ENCODE data around the gene MRPL30.
"Not testable (repeated sequence)": the region's sequence is repeated elsewhere in the genome, so short reads cannot be mapped to it uniquely, and the experiment has no call there.

The MRPL30 gene

DNA sequence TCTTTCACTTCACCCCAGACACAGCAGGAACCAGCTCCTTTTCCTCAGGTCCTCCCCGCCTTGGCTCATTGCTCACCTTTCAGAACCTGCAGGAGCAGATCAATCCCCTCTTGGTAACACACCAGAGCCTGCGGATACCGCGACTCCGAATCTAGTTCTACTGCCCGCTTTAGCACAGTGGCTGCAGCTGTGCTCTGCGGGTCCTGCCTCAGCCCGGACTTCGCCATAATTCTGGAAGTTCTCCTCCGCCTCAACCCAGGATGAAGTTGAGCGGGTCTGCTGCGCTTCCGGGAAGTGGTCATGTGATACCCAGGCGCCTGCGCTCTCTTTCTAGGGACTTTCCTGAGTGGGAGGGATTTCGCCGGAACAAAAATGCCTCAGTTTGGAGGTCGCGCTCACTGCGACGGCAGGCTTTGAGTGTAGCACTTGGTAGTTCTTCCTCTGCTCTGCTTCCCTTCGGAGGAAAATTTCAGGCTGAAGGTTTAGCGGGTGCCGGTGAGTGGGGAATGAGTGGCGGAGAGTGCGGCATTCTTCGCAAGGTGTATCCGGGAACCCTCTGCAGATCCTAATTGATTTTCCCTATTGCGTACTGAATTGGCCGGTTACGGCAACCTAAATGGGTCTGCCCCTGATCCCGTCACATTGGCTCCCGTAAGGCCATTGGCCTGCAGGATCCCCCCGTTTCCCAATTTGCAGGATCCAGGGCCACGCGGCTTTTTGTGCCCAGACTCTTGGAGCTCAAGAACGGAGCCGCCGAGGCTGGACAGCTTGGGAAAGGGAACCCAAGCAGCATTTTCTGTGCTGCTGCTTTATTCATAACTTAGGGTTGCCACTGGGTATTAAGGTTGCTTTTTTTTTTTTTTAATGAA lies at the start of gene MRPL30, which contains the start of gene MITD1:
Gene MRPL30, plus strand, starts transcription at position 430 of the 869 bp plus-strand sequence. CDS start 5,020 bp downstream, outside the sequence.
Gene MITD1, minus strand, starts transcription at position 304 of the 869 bp plus-strand sequence. Its CDS starts 77 bp downstream, at position 227.
- in situ Hi-C loops (cut with MboI; ENCODE audit: low sequenced_read_pairs) = no loop called here

DNA sequence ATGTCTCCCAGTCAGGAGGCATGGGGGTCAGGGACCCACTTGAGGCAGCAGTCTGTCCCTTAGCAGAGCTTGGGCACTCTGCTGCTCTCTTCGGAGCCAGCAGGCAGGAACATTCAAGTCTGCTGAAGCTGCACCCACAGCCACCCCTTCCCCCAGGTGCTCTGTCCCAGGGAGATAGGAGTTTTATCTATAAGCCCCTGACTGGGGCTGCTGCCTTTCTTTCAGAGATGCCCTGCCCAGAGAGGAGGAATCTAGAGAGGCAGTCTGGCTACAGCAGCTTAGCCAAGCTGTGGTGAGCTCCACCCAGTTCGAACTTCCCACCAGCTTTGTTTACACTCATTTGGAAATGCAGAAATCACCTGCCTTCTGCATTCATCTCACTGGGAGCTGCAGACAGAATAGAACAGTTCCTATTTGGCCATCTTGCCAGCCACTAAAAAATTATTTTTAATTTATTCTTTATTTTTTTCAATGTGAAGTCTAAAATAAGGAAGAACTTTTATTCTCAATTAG lies 45.9 kb upstream of the MRPL30 start:
- in situ Hi-C loops (cut with MboI; ENCODE audit: low sequenced_read_pairs) = not testable (repeated sequence)

DNA sequence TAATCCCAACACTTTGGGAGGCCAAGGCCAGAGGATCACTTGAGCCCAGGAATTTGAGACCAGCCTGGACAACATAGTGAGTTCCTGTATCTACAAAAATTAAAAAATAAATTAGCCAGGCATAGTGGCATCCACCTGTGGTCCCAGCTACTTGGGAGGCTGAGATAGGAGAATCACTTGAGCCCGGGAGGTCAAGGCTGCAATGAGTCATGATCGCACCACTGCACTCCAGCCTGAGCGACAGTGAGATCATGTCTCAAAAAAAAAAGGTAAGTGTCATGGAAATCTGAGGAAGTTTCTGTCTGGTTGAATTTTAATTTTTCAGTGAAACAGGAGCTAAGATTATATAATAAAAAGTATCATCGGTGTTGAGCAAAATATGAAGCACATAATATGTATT lies 42.0 kb upstream of the MRPL30 start:
- in situ Hi-C loops (cut with MboI; ENCODE audit: low sequenced_read_pairs) = no loop called here

DNA sequence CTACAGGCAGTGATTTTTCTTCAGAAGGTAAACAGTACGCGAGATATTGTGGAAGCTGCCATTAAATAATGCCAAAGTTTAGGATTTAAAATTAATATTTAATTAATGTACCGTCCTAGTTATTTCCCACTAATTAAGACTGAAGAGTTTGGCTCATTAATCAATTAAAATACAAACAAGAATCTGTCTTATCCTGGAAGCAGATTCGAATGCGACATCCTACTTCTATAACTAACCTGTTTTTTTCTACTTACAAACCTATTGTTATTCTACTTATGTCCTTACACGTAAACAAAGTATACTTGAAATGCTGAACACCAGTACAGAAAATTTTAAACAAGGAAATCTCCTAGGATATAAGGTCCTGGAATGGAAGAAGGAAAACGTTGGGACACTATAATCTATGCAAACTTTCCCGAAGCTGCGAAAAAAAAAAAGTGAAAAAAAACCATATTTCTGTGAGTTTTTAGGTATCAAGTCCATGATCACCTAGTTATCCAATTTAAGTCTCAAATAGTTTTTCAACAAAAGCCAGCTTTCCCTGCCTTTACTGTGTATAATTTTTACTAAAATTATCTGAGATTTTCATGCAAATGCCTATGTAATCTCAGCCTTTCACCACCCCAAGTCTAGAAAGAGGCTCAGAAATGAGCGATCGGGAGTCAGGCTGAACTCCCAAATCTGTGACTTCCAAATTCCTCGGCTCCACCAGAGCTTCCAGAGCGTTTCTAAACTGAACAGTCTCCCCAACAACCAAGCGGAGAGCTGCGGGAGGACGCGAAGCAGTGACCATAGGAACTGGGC lies 40.7 kb upstream of the MRPL30 start:
- in situ Hi-C loops (cut with MboI; ENCODE audit: low sequenced_read_pairs) = no loop called here

DNA sequence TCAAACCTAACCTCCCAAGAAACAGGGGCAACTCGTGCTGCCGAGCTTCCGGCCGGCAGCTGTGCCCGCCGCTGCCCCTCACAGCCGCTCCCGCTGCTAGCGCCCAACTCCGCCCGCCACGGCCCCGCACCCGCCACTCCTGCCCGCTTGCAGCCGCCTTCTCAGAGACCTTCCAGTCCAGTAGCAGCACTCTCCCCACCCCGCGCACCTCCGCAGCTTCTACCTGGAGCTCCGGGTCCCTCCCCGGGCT lies 40.2 kb upstream of the MRPL30 start:
- in situ Hi-C loops (cut with MboI; ENCODE audit: low sequenced_read_pairs) = no loop called here

DNA sequence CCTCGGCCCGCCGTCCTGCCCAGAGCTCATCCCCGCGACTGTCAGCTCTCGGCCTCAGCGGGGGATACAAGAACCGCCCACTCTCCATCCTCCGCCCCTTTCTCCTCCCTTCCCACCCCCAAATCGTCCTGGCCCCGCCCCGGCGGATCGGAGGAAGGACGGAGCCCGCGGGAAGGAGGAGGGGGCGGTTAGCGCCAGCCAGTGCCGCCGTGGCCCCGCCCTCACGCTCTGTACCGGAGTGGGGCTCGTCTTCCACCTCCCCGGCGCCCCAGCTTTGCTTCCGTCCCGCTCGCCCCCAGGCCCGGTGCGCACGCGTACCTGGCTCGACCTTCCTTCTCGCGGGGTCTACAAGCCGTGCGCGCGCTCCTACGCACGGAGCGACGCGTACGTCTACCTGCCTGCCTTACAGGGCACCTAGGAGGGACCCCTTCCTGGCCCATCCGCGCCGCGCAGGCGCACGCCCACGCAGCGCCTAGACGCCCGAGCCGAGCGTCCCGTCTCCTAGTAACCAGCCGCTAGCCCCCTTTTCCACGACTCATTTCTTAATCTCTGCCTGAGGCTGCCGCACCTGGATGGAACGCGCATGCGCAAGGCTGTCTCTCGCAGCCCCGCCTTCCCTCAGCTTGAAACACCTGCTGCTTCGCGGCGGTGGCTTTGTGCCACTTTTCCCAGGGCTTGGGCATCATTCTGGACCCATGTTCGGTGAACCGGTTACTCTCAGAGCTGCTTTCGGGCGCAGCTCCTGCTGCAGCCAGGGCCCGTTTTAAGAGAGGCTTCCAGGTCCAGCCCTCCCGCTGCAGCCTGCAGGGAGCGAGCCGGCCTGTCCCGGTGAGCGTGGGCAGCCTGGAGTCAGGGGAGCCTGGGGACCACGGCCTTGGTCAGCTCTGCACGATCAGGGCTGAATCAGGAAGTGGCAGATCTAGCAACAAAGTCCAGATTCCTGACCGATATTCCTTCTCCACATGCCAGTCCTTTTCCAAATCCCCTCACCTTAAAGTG lies 39.6 kb upstream of the MRPL30 start, which contains the start of gene C2orf15:
Gene C2orf15, plus strand, starts transcription at position 598 of the 999 bp plus-strand sequence. CDS start 8,852 bp downstream, outside the sequence.
- in situ Hi-C loops (cut with MboI; ENCODE audit: low sequenced_read_pairs) = no loop called here

DNA sequence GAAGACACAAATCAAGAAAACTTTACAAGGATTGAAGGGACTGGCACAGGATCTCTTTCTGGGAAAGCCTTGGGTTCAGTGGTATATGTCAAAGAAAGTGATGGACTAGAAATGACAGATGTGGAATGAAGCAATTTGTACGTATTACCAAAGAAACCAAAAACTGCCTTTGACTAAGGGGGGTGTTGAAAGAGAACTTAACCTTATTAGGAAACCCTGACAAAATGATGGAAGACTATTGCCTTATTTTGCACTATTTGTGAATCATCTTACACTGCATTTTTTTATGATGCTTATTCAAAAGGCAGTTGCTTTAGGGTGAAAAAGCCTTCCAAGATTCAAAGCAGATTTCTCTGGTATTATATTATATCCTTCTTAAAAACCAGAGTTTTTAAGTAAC lies 30.3 kb upstream of the MRPL30 start:
- in situ Hi-C loops (cut with MboI; ENCODE audit: low sequenced_read_pairs) = no loop called here

DNA sequence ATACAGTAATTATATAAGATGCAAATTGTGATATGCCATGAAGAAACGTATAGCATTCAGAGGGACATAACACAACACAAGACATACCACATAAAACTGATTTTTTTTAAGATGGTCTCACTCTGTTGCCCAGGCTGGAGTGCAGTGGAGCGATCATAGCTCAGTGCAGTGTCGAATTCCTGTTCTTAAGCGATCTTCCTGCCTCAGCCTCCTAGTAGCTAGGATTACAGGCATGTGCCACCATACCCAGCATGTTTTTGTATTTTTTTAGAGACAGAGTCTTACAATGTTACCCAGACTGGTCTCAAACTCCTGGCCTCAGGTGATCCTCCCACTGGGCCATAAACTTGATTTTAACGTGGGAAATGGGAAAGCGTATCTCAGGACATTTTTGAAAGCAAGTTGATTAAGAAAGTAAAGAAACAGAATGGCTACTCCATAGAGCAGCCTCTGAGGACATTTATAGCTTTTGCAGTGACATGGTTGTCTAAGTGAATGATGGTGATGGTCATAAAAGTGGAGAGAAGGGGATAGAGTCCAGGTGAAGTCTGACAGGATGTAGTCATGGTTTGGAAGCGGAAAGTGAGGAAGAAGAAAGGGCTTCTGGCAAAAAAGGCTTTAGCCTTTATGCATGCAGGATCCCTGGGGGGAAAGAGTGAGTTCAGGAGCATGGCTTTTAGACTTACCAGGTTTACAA lies 28.6 kb upstream of the MRPL30 start:
- in situ Hi-C loops (cut with MboI; ENCODE audit: low sequenced_read_pairs) = no loop called here

DNA sequence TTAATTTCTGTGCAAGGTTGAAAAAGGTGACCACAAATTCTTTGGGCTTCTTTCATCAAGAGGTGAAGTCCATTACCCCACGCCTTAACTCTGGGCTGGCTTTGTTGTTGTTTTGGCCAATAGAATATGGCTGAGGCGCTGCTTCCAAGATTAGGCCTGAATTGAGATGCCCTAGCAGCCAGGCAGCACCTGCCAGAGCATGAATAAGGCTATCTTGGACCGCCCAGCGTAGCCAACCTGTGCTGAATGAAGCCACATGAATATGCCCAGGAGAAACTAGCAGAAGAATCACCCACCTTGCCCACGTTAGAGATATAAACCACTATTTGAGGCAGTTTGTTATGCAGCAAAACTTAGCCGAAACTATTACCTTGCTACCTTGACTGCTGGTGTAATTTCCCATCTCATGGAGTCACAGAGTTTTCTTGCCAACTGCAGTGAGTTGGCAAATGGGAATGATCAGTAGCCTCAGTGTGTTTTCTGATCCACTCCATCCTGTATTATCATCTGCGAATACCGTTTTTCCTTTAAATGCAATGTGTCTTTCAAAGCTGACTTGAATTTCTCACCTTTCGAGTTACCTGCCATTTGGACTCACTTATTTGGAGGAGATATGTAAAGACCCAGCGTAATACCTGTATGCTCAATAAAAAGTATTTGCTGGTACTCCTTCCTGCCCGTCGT lies 26.9 kb upstream of the MRPL30 start:
- in situ Hi-C loops (cut with MboI; ENCODE audit: low sequenced_read_pairs) = no loop called here

DNA sequence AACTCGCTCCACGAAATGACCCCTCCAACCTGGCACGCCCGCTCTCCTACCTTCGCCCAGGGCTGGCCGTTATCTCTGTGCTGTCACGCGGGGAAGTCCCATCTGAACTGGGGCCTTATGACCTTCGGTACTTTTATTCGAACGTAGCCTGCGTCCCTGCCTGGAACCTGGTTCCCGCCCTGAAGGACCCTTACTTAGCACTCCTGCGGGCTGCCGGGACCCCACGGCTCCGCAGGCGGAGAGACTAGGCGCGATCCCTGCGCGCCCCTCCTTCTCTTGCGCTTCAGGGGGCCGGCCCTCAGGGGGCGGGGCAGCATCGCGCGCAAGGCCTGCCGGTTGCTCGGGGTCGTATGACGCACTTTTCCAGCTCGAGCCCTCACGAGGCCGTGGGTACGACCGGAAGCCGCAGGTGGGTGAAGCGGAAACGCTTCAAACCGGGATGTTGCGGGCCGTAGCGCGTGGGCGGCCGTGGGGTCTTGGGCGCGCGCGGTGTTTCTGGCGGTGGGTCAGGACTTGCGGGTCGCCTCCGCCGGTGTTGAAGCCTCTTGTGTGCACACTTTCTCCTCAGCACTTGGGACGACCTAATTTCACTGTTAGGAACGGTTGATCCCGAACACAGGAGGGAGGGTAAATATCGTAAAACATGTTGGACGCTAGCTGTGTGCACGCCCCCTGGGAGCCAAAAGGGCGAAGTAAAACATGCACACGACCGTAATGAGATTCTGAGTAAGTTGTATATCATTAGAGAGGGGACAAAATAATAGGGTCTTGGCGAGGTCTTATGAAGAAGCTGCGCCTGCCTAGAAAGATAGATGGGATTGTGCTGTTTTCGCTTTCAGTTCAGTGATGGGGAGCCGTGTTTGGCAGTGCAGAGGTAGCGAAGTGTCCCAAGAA lies 26.1 kb upstream of the MRPL30 start, which contains the start of the genes LIPT1 and TSGA10:
Gene LIPT1, plus strand, starts transcription at position 325 of the 894 bp plus-strand sequence. CDS start 6,991 bp downstream, outside the sequence.
Gene TSGA10, minus strand, starts transcription at position 300 of the 894 bp plus-strand sequence. CDS start 45,503 bp downstream, outside the sequence.
- in situ Hi-C loops (cut with MboI; ENCODE audit: low sequenced_read_pairs) = no loop called here

DNA sequence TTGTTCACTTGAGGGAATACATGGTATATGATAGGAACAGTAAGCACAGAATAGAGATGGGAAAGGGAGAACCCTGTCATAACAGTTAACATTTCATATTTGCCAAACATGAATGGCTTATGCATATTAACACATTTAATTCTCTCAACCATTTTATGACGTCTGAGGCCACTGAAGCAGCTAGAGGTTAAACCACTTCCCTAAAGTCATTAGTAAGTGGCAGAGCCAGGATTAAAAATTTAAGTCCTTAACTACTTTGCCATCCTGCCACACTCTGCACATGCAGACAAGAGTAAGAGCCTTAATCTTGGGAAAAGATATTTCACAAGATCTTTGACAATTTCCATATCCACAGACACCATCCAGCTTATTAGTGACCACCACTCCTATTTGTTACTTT lies 24.1 kb upstream of the MRPL30 start:
- in situ Hi-C loops (cut with MboI; ENCODE audit: low sequenced_read_pairs) = no loop called here

DNA sequence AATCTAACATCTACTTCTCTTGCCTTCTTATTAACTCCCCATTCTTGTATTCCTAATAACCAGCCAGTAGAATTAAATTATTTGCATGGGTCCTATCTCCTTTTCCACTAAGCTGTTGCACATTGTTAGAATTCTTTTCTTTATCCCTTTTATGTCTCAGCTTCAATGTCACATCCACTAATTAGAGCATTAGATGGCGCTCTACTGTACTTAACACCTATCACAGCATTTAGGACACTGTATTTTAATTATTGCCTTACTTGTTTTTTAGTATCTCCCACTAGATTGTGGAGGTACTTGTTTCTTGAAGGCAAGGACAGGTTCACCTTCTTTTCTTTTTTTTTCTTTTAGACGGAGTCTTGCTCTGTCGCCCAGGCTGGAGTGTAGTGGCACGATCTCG lies 22.4 kb upstream of the MRPL30 start:
- in situ Hi-C loops (cut with MboI; ENCODE audit: low sequenced_read_pairs) = no loop called here

DNA sequence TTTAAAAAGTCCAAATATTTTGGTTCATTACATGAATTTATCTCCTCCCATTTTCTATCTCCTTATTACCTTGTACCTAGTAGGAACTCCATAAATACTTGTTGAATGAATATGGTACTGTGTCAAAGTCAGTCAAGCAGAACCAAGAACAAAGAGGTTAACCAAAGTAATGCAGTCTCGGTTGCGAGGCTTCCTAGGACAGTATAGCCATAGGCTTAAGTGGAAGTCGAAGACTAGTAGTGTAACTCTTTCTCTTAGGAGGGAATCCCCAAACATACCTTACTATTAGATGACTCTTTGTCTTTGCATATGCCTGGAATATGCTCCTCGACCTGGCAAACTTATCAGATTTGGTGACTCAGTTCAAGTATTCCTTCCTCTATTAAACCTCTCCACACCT lies 21.4 kb upstream of the MRPL30 start:
- in situ Hi-C loops (cut with MboI; ENCODE audit: low sequenced_read_pairs) = no loop called here

DNA sequence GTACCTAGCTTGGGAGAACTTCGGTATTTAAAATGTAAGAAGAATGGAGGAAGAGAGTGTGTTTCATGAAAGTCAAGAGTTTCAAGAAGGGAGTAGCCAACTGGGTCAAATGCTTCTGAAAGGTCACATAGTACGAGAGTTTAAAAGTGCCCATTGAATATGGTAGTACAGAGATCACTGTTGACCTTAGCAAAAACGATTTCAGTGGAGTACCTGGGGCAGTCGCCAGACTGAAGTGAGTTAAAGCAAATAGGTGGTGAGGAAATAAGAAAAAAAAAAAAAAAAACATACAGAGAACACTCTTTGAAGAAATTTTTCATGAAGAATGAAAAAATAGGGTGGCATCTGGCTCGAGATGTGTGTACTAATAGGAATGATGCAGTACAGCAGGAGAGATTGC lies 14.8 kb upstream of the MRPL30 start:
- in situ Hi-C loops (cut with MboI; ENCODE audit: low sequenced_read_pairs) = no loop called here

DNA sequence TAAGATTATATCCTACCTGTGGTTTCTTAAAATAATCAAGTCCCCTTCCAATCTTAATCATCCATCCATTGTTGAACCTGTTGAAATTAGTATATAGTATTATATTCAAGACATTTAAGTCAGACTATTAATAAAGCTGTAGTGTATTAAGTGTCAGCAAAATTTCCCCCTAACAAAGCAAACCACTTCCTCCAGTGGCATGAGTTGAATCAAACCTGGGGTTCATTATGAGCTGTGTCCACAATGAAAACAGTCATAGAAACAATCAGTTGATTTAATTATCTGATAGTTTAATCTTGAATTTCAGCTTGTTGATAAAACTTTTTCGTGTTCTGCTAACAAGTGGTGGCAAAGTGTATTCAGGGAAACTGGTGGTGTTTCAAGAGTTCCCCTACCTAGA lies 11.4 kb upstream of the MRPL30 start:
- in situ Hi-C loops (cut with MboI; ENCODE audit: low sequenced_read_pairs) = no loop called here

DNA sequence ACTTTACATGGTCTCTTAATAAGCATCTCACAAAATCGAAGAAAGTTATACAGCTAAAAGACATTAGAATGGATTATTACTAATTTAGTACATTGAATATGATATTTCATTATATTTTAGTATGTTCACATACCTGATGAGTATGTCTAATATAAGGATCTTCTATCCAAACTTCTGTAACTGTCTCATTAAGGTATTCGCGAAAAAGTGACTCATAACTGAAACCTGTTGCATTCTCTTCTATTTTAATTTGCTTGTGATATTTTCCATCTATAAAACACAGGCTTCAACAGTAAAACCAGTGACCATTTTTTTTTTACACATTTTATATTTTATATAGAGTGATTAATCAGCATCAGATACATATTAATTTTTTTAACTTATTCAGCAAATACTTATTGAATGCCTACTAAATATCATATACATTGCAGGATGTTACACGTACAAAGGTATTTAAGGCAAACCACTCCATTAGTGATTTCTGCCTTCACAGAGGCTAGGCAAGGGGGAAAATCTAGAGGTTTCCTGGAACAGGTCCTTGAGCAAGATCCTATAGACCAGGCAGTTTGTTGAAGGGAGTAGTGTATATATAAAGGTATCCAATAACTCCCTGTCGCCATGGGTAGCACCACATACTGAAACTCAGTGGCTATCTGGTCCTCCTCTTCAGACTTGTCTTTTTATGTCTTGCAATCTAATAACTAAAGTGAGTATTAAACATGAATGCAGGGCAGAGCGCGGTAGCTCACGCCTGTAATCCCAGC lies 9.4 kb upstream of the MRPL30 start:
- in situ Hi-C loops (cut with MboI; ENCODE audit: low sequenced_read_pairs) = no loop called here

DNA sequence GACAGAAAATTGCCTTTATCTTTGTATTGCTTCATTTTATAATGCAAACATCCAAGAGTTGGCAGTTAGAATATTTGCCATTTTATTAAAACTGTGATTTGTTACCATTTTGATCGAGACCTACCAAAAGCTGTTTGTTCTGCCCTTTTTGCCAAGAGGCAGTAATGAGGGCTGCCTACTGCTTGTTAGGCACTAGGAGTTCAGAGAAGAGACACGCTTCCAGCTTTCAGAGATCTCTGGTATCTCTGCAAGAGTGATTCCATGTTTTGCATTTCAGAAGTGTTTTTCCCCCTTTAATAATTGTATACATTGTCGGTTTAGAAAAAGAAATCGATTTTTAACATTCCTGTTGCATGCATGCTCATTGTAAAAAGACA lies 628 bp downstream of the MRPL30 start:
- in situ Hi-C loops (cut with MboI; ENCODE audit: low sequenced_read_pairs) = no loop called here

Data from HL-60/S4 treated with phorbol 12-myristate 13-acetate at 8.2 ng/mL for 4 days and 3 days (cell line).